ENCODE measurements around the gene PDE5A.
"Not testable (repeated sequence)": the region's sequence is repeated elsewhere in the genome, so short reads cannot be mapped to it uniquely, and the experiment has no call there.

The PDE5A gene

GRCh38 chr4:119478446-119479179, 150.0 kb downstream of the PDE5A start:
- H3K4me2 ChIP-seq, result no peak overlapping the region
- H4K20me1 ChIP-seq, result no peaks in the 10 kb centered on the region
- no peak for TF ChIP-seq Cebpa-rat (IDR thresholded peaks at IDR 0.05)
- H3K27me3 ChIP-seq, result no peaks in the 10 kb centered on the region
- no peak overlapping the region for H3K27ac ChIP-seq
- peaks cover 65 to 100% (median 77%) of the 10 kb centered on the region in 11 experiments for H3K36me3 ChIP-seq
- no peak overlapping the region for H3K4me3 ChIP-seq
- peaks cover 0 to 21% (median 11%) of the 10 kb centered on the region in 11 experiments; a peak in 12 of 22 replicates for H3K9me3 ChIP-seq (replicated peaks in 1 of 11)
- H3K4me1 ChIP-seq, result peaks cover 0 to 4% (median 0%) of the 10 kb centered on the region in 10 experiments; a peak in 1 of 20 replicates
- no peak overlapping the region for H3K9ac ChIP-seq

GRCh38 chr4:119477412-119478053, 151.1 kb downstream of the PDE5A start:
- Histone ChIP-seq H3K4me1 (peaks cover 0 to 4% (median 0%) of the 10 kb centered on the region in 10 experiments; a peak in 1 of 20 replicates), H3K36me3 (peaks cover 57 to 100% (median 69%) of the 10 kb centered on the region in 11 experiments), H4K20me1 (no peaks in the 10 kb centered on the region), H3K27me3 (no peaks in the 10 kb centered on the region), H3K4me3 (no peak overlapping the region), H3K9ac (no peak overlapping the region), H3K9me3 (replicated peaks in 1 of 11) (peaks cover 0 to 10% (median 4%) of the 10 kb centered on the region in 11 experiments; a peak in 6 of 22 replicates), H3K27ac (no peak overlapping the region), H3K4me2 (no peak overlapping the region)
- TF ChIP-seq Cebpa-rat (IDR thresholded peaks at IDR 0.05), result no peak

- no peak overlapping the region for H3K4me2 ChIP-seq
- TF ChIP-seq Cebpa-rat (IDR thresholded peaks at IDR 0.05), result no peak
- H4K20me1 ChIP-seq, result no peaks in the 10 kb centered on the region; a peak in 1 of 22 replicates
- H3K36me3 ChIP-seq, result peaks cover 29 to 92% (median 51%) of the 10 kb centered on the region in 11 experiments; a peak in 21 of 22 replicates
- no peaks in the 10 kb centered on the region for H3K4me1 ChIP-seq
- no peak overlapping the region for H3K4me3 ChIP-seq
- no peaks in the 10 kb centered on the region for H3K9me3 ChIP-seq (replicated peaks in 1 of 11)
- H3K27me3 ChIP-seq, result no peaks in the 10 kb centered on the region
- H3K9ac ChIP-seq, result no peak overlapping the region
- H3K27ac ChIP-seq, result no peak overlapping the region
Measured at GRCh38 chr4:119471259-119471658, 157.3 kb downstream of the PDE5A start.

- H3K4me1 ChIP-seq; H3K27ac ChIP-seq; H4K20me1 ChIP-seq; H3K9ac ChIP-seq; H3K27me3 ChIP-seq; H3K9me3 ChIP-seq (replicated peaks in 1 of 11); H3K4me2 ChIP-seq; H3K4me3 ChIP-seq: not testable (repeated sequence)
- peaks cover 29 to 86% (median 46%) of the 10 kb centered on the region in 11 experiments; a peak in 20 of 22 replicates for H3K36me3 ChIP-seq
Measured at GRCh38 chr4:119470737-119471063, 157.9 kb downstream of the PDE5A start.

- not testable (repeated sequence) for H3K27ac ChIP-seq; H3K27me3 ChIP-seq; H3K4me3 ChIP-seq; H3K4me1 ChIP-seq; H3K4me2 ChIP-seq; H3K9ac ChIP-seq; H3K9me3 ChIP-seq (replicated peaks in 1 of 11); H4K20me1 ChIP-seq
- H3K36me3 ChIP-seq, result peaks cover 25 to 86% (median 42%) of the 10 kb centered on the region in 11 experiments; a peak in 19 of 22 replicates
Measured at GRCh38 chr4:119470021-119470736, 158.4 kb downstream of the PDE5A start.

- H3K4me1 ChIP-seq; H3K4me3 ChIP-seq; H3K9me3 ChIP-seq (replicated peaks in 1 of 11); H3K9ac ChIP-seq; H3K27ac ChIP-seq; H3K4me2 ChIP-seq; H4K20me1 ChIP-seq; H3K27me3 ChIP-seq: not testable (repeated sequence)
- H3K36me3 ChIP-seq, result peaks cover 19 to 75% (median 42%) of the 10 kb centered on the region in 11 experiments; a peak in 19 of 22 replicates
Measured at GRCh38 chr4:119469039-119469438, 159.6 kb downstream of the PDE5A start.

GRCh38 chr4:119462733-119463132, 165.9 kb downstream of the PDE5A start:
- Histone ChIP-seq H3K4me2 (peak overlapping the region in 1 of 11 experiments; percentile 29; a peak in 1 of 22 replicates), H3K36me3 (peaks cover 0 to 37% (median 21%) of the 10 kb centered on the region in 11 experiments; a peak in 15 of 22 replicates)
- not testable (repeated sequence) for H3K27me3 ChIP-seq; H4K20me1 ChIP-seq; H3K4me3 ChIP-seq; H3K9ac ChIP-seq; H3K27ac ChIP-seq; H3K9me3 ChIP-seq (replicated peaks in 1 of 11); H3K4me1 ChIP-seq

GRCh38 chr4:119455734-119456133, 172.9 kb downstream of the PDE5A start:
- not testable (repeated sequence) for H3K36me3 ChIP-seq; H3K4me1 ChIP-seq; H4K20me1 ChIP-seq; H3K9me3 ChIP-seq (replicated peaks in 1 of 11); H3K27ac ChIP-seq; H3K27me3 ChIP-seq
- H3K9ac ChIP-seq, result peak overlapping the region in 5 of 11 experiments; percentile 18 to 41 (median 28); a peak in 5 of 22 replicates
- peak overlapping the region; percentile 67 to 80 (median 70) for H3K4me2 ChIP-seq
- H3K4me3 ChIP-seq, result peak overlapping the region; percentile 40 to 88 (median 81); a peak in 17 of 20 replicates

GRCh38 chr4:119454491-119455270, 173.9 kb downstream of the PDE5A start:
- H3K27ac ChIP-seq, result peak overlapping the region; percentile 79 to 93 (median 85)
- not testable (repeated sequence) for H3K9me3 ChIP-seq (replicated peaks in 1 of 11); H3K36me3 ChIP-seq; H3K27me3 ChIP-seq; H3K4me1 ChIP-seq; H4K20me1 ChIP-seq
- H3K4me3 ChIP-seq, result peak overlapping the region; percentile 79 to 88 (median 82)
- H3K9ac ChIP-seq, result peak overlapping the region; percentile 84 to 92 (median 86)
- peak overlapping the region; percentile 51 to 68 (median 60); a peak in 21 of 22 replicates for H3K4me2 ChIP-seq

GRCh38 chr4:119454151-119454490, 174.5 kb downstream of the PDE5A start:
- not testable (repeated sequence) for H4K20me1 ChIP-seq; H3K4me1 ChIP-seq; H3K9me3 ChIP-seq (replicated peaks in 1 of 11); H3K27me3 ChIP-seq; H3K36me3 ChIP-seq
- Histone ChIP-seq H3K4me2 (peak overlapping the region; percentile 33 to 61 (median 50); a peak in 21 of 22 replicates), H3K4me3 (peak overlapping the region; percentile 79 to 88 (median 82)), H3K9ac (peak overlapping the region; percentile 84 to 92 (median 86)), H3K27ac (peak overlapping the region; percentile 79 to 93 (median 85))

- H3K9me3 ChIP-seq (replicated peaks in 1 of 11); H3K27ac ChIP-seq; H4K20me1 ChIP-seq; H3K4me1 ChIP-seq; H3K9ac ChIP-seq; H3K4me3 ChIP-seq; H3K27me3 ChIP-seq: not testable (repeated sequence)
- Histone ChIP-seq H3K36me3 (peaks cover 0 to 12% (median 0%) of the 10 kb centered on the region in 11 experiments; a peak in 4 of 22 replicates), H3K4me2 (peak overlapping the region in 5 of 11 experiments; percentile 32 to 61 (median 55); a peak in 4 of 22 replicates)
Measured at GRCh38 chr4:119453286-119453685, 175.3 kb downstream of the PDE5A start.

GRCh38 chr4:119449851-119450250, 178.8 kb downstream of the PDE5A start:
- H3K9ac ChIP-seq; H3K9me3 ChIP-seq (replicated peaks in 1 of 11); H4K20me1 ChIP-seq; H3K4me3 ChIP-seq; H3K4me2 ChIP-seq; H3K27ac ChIP-seq; H3K27me3 ChIP-seq; H3K4me1 ChIP-seq: not testable (repeated sequence)
- peaks cover 0 to 21% (median 0%) of the 10 kb centered on the region in 11 experiments; a peak in 4 of 22 replicates for H3K36me3 ChIP-seq
